Muscle of back (tissue), 11 donors: ENCODE data around the gene ANTXR2. TPM values are rescaled to one million over a fixed set of nuclear protein-coding genes. Genes with fewer than 3 reads are reported as not detected.
"Not testable (repeated sequence)": the region's sequence is repeated elsewhere in the genome, so short reads cannot be mapped to it uniquely, and the experiment has no call there.

Experiments
- DNase-seq, 3 donors: peaks; one replicate each; pipeline versions ENCODE4 v3.0.0 to v3.0.0-alpha.2; 2013
- polyA plus RNA-seq, 10 donors: library from polyadenylated mRNA; unstranded; fragments of 120-200 nt; gene quantifications; one replicate each; pipeline ENCODE4 v1.2.1, GENCODE V29; 2013; ENCODE audit not compliant: insufficient read length in 10 of 10

ANTXR2 gene
- polyA plus RNA-seq, 10 donors = 95.8 to 126 (median 107) TPM

DNA sequence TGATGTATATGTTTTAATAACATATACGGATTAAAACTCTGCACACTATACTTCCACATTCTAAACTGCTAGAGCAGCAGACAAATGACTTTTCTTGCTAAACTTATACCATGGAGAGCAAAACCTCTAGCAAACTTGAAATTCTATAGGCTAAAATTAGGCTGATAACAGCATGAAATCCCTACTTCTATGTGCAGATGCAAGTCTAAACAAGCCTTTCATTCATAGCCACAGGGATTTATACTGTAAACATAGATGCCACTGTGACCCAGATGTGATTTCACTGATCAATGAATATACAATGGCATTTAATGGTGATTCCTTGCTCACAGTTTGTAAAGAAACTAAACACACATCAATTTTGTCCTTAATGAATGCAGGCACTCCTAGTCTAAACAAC is 151.0 kb downstream of the ANTXR2 start:
- DNase-seq = no peak

DNA sequence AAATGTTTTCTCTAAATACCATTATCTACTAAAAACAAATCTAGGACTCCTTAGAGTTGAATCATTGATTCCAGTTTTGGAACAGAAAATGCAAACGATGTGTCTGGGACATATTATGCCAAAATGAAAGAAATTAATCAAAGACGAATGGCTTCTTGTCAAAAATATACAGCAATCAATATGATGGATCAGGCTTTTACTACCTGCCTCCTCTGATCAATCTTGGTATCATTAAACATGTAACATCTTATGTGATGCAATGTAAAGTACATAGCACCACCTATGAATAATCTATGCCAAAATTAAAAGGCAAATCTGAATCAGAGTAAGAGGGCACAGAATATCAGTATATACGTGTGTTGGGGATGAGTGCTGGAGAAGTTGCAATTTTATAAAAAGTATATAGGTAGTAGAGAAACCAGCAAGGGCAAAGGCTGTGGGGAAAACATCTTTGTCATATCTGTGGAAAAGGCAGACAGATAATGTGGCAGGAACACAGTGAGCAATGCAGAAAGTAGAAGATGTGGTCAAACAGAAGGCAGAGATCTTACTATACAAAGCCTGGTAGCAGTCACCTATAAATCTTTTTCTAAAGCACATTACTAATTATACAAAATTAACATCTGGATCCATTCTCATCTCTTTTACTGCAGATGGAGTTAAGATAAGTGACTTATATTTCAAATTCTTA is 152.7 kb downstream of the ANTXR2 start:
- DNase-seq = no peak

DNA sequence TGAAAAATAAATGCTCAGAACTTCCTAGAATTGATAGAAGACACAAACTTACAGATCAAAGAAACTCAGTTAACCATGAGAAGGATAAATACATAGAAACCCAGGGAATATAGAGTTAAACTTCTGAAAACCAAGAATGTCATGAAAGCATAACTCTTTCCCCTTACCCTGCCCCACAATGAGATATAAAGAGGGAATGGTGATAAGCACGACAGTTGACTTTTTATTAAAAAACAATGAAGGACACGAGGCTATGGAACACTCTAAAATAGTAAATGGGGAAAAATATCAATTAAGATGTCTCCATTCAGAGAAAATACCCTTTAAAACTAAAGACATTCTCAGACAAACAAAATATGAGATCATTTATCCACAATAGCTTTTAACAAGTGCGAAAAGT is 154.7 kb downstream of the ANTXR2 start:
- DNase-seq = no peak

DNA sequence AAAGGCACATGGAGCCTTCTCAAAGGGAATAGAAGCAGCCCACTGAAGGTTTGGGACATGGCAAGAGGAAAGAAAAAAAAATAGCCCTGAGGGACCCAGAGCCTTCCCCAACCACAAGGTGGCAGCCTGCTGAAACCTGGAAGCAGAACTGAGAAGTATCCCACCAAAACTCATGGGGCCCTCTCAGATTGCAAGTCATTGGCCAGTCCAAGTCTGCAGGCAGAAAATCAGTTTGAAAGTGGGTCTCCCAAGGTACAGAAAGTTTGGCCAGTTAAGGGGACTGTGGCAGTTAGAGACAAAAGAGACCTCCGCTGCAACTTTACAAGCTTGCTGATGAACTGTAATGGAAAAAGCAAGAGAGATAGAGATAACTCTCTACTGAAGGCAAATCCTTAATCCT is 155.8 kb downstream of the ANTXR2 start:
- peak in 1 of 3 donors; percentile 17 for DNase-seq

DNA sequence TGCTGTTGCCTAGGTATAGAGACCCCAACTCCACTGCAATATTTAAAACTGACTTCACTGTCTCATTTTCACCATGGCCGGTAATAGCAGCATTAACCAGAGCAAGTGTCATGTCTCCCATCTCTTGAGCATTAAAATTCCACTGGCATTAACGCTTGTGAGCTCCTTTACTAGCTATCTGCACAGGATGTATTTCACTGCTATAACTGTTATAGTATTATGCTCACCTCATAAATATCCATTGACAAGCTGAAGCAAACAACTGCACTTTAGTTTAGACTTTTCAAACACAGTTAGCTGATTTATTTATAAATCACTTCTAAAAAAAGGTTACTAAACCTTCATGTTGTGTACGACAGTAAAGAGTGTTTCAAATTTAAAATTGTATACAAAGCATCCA is 157.8 kb downstream of the ANTXR2 start:
- DNase-seq = peak in 1 of 3 donors; percentile 5

DNA sequence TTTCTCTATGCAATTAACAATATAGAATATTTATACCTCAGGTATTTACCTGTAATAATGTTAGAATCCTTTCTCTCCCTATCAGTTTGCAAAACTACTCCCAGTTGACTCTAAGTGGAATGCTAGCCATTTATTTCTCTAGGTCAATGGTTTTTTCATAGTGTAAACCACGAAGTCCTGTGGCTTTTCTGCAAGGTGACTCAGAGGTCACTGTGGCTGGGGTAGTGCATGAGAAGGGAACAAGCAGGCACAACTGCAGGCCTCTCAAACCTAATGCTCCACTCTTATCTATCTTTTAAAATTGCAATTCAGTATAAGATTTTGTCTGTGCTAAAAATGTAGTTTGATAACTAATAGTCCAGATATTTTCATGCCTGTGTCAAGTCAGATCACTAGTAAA is 159.4 kb downstream of the ANTXR2 start:
- peak in 1 of 3 donors; percentile 12 for DNase-seq

DNA sequence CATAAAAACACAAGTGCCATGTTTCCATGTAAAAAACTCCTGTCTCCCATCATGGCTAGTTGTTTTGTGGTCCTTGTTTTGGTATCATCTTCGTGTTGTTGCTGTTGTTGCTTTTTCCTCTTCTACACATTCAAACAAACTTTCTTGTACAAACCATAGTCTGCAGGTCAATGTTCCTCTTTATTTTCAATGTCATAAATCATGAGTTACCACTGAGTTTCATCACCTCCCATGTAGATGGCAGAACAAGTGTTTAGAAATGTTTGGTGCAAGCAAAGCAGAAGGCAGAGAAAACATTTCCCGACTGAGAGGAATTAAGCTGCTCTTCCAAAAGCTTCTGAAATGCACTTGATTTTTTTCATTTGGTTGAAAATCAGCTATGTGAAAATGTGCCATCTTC is 166.0 kb downstream of the ANTXR2 start:
- no peak for DNase-seq

DNA sequence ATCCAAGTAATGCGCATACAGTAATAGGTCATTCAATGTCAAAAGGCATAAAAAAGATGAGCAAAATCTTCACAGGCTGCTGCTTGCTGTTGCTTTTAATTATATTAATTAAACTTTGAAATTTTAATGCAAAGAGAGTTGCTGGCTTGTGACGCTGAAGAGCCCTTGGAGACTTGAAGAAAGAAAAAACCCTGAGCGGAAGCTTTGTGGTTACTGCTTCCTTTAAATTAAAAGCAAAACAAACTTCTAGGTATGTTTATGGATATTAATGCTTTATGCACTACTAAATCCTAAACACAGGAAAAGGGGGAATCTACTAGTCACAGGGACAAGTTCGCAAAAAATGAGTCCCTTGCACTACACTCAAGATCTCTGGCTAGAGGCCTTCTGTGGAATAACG is 166.7 kb downstream of the ANTXR2 start:
- no peak for DNase-seq

DNA sequence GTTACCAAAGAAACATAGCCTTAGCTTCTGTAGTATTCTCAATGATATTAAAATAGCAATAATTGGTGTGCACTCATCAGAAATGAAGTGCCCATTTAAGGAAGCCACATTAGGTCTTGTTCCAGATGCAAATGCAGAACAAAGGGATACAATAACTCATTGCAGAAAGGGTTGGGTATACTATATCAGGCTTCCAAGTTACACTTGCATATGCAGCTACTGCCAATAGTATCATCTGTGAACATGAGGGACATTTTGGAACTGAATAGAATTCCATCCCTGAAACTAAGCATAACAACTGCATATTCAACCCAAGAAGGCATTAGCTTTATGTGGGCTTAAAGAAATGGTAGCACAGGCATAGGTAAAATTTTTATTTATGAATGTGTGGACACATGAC is 167.8 kb downstream of the ANTXR2 start:
- no peak for DNase-seq

DNA sequence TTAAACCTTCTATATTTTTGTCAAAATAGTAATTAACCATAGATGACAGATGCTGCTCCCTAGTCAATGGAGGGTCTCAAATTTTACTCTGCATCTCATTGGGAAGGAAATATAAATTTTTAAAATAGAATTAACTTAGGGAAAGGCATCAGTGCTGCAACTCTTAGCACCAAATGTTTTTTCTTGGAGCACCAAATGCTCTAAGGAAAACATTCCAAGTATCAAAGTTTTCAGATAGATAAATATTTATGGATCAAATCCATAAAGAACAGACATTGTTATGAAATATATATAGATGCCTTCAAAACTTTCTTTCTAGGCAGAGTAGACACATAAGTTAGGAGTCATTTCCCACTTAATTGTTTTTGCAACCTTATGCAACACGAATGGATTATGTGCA is 168.7 kb downstream of the ANTXR2 start:
- DNase-seq = no peak

DNA sequence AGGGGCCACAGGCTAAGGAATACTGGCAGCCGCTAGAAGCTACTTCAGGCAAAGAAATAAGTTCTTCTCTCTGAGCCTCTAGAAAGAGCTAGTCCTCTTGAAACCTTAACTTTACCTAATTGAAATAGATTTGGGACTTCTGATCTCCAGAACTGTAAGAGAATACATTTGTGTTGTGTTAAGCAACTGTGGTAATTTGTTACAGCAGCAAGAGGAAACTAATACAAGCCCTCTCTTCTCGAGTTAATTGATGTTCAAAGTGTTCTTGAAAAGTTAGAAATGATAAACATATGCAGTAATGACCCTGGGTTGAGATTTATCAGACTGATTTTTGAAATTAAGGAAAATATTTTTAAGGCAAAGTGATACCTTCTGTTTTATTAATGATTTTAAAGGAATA is 172.8 kb downstream of the ANTXR2 start:
- no peak for DNase-seq

DNA sequence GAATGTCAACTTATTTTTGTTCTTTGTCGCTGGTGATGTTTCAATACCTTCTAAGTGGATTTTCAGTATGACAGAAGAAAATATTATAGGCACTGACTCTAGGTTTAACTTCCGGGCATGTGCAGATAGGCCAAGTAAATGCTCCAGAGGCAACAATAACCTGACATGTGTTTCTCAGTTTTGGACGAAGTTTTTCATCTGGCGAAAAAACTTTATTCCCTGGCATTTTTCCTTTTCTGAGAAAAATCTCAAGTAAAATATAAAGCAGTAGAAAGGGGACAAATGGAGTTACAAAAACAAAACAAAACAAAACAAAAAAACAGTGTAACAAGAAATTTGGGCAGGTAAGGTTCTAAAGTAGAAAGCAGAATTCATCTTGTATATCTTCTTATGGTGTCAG is 173.5 kb downstream of the ANTXR2 start:
- peak in 2 of 3 donors; percentile 22 to 64 for DNase-seq

DNA sequence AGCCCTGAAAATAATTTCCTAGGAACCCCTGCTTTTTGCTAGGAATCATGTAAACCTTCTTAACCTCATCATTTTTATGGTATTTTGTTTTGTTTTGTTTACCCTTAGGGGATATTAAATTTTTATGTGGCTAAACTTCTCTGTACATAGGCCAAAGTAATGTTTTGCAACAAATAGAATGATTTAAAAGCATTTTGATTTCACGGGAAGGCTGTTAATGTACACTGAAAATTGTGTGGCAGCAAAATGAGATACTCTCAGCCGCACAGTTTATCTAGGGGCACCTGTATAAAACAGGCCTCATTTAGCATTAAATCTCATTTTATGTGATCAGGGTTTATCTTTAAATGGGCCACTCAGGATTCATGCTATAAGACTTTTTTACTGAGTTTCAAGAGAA is 175.0 kb downstream of the ANTXR2 start:
- DNase-seq = peak in 1 of 3 donors; percentile 35

DNA sequence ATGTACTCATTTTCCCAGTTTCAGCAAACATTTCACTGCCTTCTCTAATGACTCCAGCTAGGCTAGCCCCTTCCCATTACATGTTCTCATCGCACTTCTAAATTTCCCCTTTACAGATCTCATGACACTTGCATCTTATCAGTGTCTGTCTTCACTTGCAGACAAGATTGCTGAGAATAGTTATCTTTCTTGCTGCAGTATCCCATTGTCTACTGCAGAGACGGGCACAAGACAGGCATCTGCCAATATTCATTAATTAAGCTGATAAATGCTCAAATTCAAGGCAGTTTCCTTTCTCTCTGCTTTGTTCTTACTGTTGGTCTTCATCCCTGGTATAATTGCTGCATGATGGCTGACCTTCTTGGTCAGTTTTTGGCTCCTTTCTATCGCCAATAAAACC is 175.9 kb downstream of the ANTXR2 start:
- DNase-seq = no peak

DNA sequence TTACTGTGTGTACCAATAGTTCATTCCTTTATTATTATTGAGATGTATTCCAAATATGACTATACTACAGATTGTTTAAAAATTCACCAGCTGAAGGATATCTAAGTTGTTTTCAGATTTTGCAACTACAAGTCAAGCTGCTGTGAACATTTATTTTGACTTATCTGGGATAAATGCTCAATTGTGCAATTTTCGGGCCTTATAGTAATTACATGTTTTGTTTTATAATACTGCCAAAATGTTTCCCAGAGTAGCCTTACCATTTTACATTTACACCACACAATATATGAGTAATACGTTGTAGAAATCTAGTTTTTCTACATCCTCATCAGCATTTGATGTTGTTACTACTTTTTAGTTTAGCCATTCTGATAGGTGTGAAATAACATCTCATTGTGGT is 179.6 kb downstream of the ANTXR2 start:
- no peak for DNase-seq

DNA sequence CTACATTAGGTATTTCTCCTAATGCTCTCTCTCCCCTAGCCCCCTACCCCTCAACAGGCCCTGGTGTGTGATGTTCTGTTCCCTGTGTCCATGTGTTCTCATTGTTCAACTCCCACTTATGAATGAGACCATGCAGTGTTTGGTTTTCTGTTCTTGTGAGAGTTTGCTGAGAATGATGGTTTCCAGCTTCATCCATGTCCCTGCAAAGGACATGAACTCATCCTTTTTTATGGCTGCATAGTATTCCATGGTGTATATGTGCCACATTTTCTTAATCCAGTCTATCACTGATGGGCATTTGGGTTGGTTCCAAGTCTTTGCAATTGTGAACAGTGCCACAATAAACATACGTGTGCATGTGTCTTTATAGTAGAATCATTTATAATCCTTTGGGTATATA is 184.0 kb downstream of the ANTXR2 start:
- not testable (repeated sequence) for DNase-seq

DNA sequence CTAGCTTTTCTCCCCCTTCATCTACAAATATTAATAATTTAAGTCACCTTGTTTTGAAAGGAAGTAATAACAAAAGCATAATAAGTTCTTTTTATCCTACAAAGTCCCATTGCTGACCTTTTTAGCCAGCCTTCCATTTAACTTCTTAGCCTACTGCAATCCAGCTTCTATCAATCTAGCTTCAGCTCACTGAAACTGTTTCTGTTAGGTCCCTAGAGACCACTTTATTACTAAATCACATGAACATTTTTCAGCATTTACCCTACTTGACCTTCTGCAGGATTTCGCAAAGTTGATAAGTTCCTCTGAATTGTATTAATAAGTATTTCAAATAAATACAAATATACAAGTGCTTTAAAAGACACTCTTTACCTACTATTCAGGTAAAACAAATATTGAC is 186.5 kb downstream of the ANTXR2 start:
- no peak for DNase-seq

DNA sequence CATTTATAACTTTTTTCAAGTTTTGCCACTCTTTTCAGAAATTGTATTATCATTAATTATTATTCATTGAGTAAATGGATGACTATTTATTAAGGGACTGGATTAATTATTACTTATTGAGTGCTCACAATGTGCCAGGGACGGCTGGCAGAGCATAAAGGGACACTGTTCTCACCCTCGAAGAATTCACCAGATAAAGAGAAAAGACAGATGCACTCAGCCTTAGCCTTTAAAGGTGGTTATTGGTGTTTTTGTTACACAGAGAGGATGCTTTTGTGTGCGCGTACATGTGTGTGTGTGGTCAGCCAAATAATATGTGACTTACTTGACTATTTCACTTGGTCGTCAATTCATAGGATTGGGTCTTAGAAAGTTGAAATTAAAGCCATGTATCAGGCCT is 187.0 kb downstream of the ANTXR2 start:
- DNase-seq = no peak

DNA sequence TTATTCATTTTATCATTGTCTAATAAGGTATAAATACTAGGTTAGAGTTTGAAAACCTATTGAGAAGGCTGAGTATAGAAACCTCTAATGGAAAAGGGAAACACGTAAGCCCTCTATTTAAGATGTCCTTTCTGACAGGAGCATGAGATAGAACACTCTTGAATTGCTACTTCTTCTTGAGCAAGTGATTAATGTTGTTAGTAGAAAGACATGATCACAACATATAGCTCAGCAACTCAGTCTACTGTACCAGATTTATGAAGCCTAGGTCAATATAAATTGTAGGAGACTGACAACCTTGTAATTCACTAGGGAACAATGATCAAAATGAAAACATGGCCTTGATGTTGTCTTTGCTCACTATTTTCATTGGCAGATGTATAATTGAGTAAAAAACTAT is 189.7 kb downstream of the ANTXR2 start:
- DNase-seq = no peak

DNA sequence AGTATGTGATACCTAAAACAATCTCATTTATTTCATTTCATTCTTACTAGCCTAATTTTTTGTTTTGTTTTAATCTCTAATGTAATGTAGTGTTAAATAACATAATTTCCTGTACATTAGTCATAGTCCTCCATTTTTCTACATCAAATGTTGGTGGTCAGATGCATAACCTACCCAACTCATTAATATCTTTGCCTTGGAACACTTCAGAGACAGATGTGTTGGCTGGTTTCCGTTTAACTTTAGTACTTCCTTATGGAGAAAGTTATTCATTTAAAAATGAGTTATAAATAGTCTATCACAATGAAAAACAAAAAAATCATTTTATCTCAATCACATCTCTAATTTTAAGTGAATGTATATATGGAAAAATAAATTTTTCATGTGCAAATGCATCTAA is 190.2 kb downstream of the ANTXR2 start:
- peak; percentile 62 to 85 (median 69) for DNase-seq

DNA sequence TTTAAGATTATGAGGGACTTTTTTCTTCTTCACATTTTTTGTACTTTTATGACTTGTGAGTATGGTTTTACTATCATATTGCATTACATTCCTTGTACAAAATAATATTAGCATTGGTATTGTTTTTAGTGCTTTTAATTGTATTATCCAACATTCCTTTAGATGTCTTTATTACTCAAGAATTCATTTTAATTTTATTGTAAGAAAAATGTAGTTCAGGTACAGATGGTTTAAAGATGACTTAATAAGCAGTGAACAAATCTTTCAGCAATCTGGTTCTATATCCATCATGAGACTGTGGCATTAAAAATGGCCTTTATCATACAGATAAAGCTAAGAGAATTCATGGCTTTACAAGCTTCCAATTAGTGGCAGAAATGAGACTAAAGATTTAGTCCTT is 191.6 kb downstream of the ANTXR2 start:
- no peak for DNase-seq

DNA sequence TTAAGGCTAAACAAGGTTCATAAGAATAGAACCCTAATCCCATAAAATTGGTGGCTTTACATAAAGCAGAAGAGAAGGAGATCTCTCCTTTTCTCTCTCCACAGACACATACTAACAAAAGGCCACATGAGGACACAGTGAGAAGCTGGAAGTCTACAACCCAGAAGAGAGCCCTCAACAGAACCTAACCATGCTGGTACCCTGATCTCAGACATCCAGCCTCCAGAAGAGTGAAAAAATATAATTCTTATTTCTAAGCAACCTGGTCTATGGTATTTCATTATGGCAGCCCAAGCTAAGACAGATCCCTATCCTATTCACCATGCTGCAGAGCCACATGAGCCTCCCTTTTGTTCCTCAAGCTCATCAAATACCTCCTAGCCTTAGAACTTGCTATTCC is 195.5 kb downstream of the ANTXR2 start:
- no peak for DNase-seq

DNA sequence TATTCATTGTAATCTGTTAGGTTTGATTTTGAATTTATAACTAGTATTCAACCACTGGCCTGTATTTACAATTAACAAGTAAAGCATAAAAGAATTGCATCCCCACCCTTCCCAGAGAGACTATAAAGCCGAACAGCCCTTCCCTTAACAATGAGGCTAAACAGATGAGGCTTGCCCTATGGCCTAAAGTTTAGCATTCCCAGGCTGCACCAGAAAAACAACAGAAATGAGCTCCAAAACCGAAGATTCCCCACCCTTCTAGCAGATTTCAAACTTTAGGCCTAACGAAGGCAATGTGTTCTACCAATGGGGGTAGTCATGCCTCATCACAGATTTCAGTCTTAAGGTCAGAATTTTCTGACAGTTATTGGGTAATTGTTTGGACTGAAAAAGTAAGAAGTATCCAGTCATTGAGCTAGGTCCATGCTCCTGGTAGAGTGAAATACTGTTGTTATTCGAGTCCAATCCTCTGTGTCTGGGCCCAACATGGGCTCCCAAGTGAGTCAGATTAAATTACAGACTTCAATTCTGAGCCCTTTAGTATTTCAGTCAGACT is 197.6 kb downstream of the ANTXR2 start:
- peak in 1 of 3 donors; percentile 50 for DNase-seq

DNA sequence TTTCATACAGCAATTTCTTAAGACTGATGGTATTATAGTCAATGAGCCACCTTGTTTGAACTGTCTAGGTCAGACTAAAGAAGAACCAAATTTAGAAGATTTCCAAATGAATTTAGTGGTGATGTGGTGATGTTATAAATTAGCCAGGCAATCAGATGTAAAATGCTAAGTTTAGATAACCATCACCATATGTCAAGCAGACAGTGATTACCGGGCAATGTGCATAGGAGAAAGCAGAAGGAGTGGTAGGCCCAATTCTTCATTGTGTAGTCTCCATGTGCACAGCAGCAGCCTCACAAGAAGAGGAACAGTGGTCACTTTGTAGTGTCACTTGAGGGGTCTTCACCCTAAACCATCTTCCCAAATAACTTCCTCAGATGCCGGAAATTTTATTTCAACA is 198.8 kb downstream of the ANTXR2 start:
- DNase-seq = no peak
